ENCODE measurements around the gene STX4. TPM values are rescaled to one million over a fixed set of nuclear protein-coding genes. Genes with fewer than 3 reads are reported as not detected.

Gene STX4
- total RNA-seq, 1 experiment from 2014 or later, result 29.2 TPM

GRCh38 chr16:31002862-31003341 lies 30.5 kb upstream of the STX4 start:
- H3K9me3 ChIP-seq, result no peaks in the 10 kb centered on the region
- no TSS peak for BruUV-seq (replicated peaks)
- no peak for DNase-seq
- no peak for TF ChIP-seq CTCF (IDR thresholded peaks at IDR 0.05; ENCODE audit: insufficient read depth in 1 of 2, low read depth in 1 of 2, low read length in 1 of 2, severe bottlenecking in 1 of 2, unreplicated experiment in 1 of 2)
- POLR2A ChIA-PET, result no interaction called here
- H3K36me3 ChIP-seq (ENCODE audit: control insufficient read depth, insufficient read depth, low read length), result no peaks in the 10 kb centered on the region
- no peak overlapping the region for H3K4me3 Mint-ChIP-seq (ENCODE audit: unreplicated experiment)
- H3K4me3 ChIP-seq (ENCODE audit: low read depth, low read length), result no peak overlapping the region
- H3K36me3 Mint-ChIP-seq (ENCODE audit: insufficient read depth, unreplicated experiment), result no peaks in the 10 kb centered on the region
- H3K27me3 Mint-ChIP-seq (ENCODE audit: insufficient read depth, unreplicated experiment), result no peaks in the 10 kb centered on the region
- H3K4me1 Mint-ChIP-seq (ENCODE audit: low read depth, unreplicated experiment), result peaks cover 12% of the 10 kb centered on the region
- no peaks in the 10 kb centered on the region for H3K27me3 ChIP-seq (replicated peaks; ENCODE audit: control insufficient read depth, insufficient read depth, low read length)
- CTCF ChIA-PET, result no interaction called here
- H3K27ac Mint-ChIP-seq (ENCODE audit: unreplicated experiment), result no peak overlapping the region
- intact Hi-C loops (cut with micrococcal nuclease; ENCODE audit: unreplicated experiment), result no loop called here
- peaks cover 15% of the 10 kb centered on the region for H3K4me1 ChIP-seq
- no peaks in the 10 kb centered on the region for H3K9me3 Mint-ChIP-seq (ENCODE audit: unreplicated experiment)

GRCh38 chr16:31003744-31004143 lies 29.6 kb upstream of the STX4 start:
- H3K4me3 ChIP-seq (ENCODE audit: low read depth, low read length), result no peak overlapping the region
- H3K4me1 ChIP-seq, result peaks cover 7% of the 10 kb centered on the region; the same call in 1 of the 2 replicates
- H3K4me3 Mint-ChIP-seq (ENCODE audit: unreplicated experiment), result no peak overlapping the region
- H3K9me3 Mint-ChIP-seq (ENCODE audit: unreplicated experiment), result no peaks in the 10 kb centered on the region
- intact Hi-C loops (cut with micrococcal nuclease; ENCODE audit: unreplicated experiment), result no loop called here
- H3K27me3 ChIP-seq (replicated peaks; ENCODE audit: control insufficient read depth, insufficient read depth, low read length), result no peaks in the 10 kb centered on the region
- DNase-seq, result no peak
- H3K27ac Mint-ChIP-seq (ENCODE audit: unreplicated experiment), result no peak overlapping the region
- no peak for TF ChIP-seq CTCF (IDR thresholded peaks at IDR 0.05; ENCODE audit: insufficient read depth in 1 of 2, low read depth in 1 of 2, low read length in 1 of 2, severe bottlenecking in 1 of 2, unreplicated experiment in 1 of 2)
- BruUV-seq (replicated peaks), result no TSS peak
- H3K27me3 Mint-ChIP-seq (ENCODE audit: insufficient read depth, unreplicated experiment), result no peaks in the 10 kb centered on the region
- H3K36me3 Mint-ChIP-seq (ENCODE audit: insufficient read depth, unreplicated experiment), result no peaks in the 10 kb centered on the region
- ChIA-PET POLR2A (interaction anchor here (0.6 kb wide), 1 partner anchor 177 kb away, joined by 6 read pairs; no protein-coding TSS in a partner anchor), CTCF (no interaction called here)
- H3K9me3 ChIP-seq, result no peaks in the 10 kb centered on the region
- peaks cover 12% of the 10 kb centered on the region for H3K4me1 Mint-ChIP-seq (ENCODE audit: low read depth, unreplicated experiment)
- no peaks in the 10 kb centered on the region for H3K36me3 ChIP-seq (ENCODE audit: control insufficient read depth, insufficient read depth, low read length)

- H3K27me3 ChIP-seq (replicated peaks; ENCODE audit: control insufficient read depth, insufficient read depth, low read length), result no peaks in the 10 kb centered on the region
- no peak for TF ChIP-seq CTCF (IDR thresholded peaks at IDR 0.05; ENCODE audit: insufficient read depth in 1 of 2, low read depth in 1 of 2, low read length in 1 of 2, severe bottlenecking in 1 of 2, unreplicated experiment in 1 of 2)
- no peaks in the 10 kb centered on the region for H3K9me3 ChIP-seq
- Mint-ChIP-seq H3K9me3 (ENCODE audit: unreplicated experiment) (no peaks in the 10 kb centered on the region), H3K4me3 (ENCODE audit: unreplicated experiment) (no peak overlapping the region), H3K27me3 (ENCODE audit: insufficient read depth, unreplicated experiment) (peaks cover under 1% of the 10 kb centered on the region), H3K36me3 (ENCODE audit: insufficient read depth, unreplicated experiment) (no peaks in the 10 kb centered on the region), H3K4me1 (ENCODE audit: low read depth, unreplicated experiment) (peaks cover 12% of the 10 kb centered on the region), H3K27ac (ENCODE audit: unreplicated experiment) (no peak overlapping the region)
- BruUV-seq (replicated peaks), result no TSS peak
- ChIA-PET POLR2A (no interaction called here), CTCF (no interaction called here)
- H3K36me3 ChIP-seq (ENCODE audit: control insufficient read depth, insufficient read depth, low read length), result no peaks in the 10 kb centered on the region
- DNase-seq, result no peak
- intact Hi-C loops (cut with micrococcal nuclease; ENCODE audit: unreplicated experiment), result no loop called here
- H3K4me1 ChIP-seq, result no peaks in the 10 kb centered on the region
- H3K4me3 ChIP-seq (ENCODE audit: low read depth, low read length), result no peak overlapping the region
Measured at GRCh38 chr16:31004658-31005057, 28.7 kb upstream of the STX4 start.
